ENCODE data around the gene MICU1.

DNA sequence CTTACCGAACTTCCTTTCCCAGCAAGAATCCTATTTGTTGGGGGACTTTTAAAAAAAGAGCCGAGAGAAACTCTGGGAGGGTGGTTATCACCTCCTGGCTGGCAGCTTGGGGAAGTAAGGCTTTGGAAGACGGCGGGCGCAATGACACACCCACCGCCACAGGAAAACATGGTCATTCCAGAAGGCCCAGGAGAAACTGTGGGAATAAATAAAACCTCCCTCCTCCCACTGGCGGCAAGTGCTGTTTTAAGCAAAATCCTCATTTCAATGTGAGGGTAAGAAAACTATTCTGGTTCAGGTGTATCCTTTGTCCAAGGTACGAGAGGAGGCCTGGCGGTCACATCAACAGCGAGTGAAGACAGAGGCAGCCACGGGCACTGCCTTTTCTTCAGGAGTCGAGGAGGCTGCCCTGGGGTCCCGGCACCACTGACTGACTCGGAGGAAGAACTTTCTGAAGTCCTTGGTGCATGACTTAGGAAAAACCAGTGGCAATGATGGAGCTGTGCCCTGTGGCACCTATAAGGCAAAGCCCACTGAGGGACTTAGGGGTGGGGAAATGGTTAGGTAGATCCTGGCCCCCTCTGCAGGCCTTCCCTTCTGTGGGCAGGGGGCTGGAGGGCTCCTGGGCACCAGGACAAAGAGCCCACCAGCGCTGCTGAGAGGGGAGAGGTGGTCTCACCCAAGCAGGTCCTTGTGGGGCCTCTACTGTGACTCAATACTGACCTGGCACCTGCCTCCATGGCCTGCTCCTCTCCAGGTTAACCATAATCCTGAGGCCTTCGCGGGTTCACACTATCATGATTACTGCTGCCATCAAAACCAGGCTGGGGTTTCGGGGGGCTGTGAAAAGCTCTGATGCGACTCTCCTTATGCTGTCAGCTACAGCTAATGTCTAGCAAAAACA is 292.5 kb downstream of the MICU1 start:
- TF ChIP-seq ARNTL (CRISPR knock-in tag; IDR thresholded peaks at IDR 0.05; ENCODE audit: borderline replicate concordance, low read depth) (no peak), ZNF8 (CRISPR knock-in tag; IDR thresholded peaks at IDR 0.05) (no peak), ZFP3 (CRISPR knock-in tag; IDR thresholded peaks at IDR 0.05) (no peak), ZFP30 (CRISPR knock-in tag; IDR thresholded peaks at IDR 0.05) (no peak), PPARA (CRISPR knock-in tag; IDR thresholded peaks at IDR 0.05; ENCODE audit: borderline replicate concordance) (no peak), OSR1 (CRISPR knock-in tag; IDR thresholded peaks at IDR 0.05) (no peak), BACH2 (CRISPR knock-in tag; IDR thresholded peaks at IDR 0.05; ENCODE audit: borderline replicate concordance) (no peak), TCF4 (CRISPR knock-in tag; IDR thresholded peaks at IDR 0.05; ENCODE audit: borderline replicate concordance) (no peak), TOX (CRISPR knock-in tag; IDR thresholded peaks at IDR 0.05; ENCODE audit: borderline replicate concordance) (no peak), ESRRG (CRISPR knock-in tag; IDR thresholded peaks at IDR 0.05) (no peak)
- TF ChIP-seq, protein P1, sequence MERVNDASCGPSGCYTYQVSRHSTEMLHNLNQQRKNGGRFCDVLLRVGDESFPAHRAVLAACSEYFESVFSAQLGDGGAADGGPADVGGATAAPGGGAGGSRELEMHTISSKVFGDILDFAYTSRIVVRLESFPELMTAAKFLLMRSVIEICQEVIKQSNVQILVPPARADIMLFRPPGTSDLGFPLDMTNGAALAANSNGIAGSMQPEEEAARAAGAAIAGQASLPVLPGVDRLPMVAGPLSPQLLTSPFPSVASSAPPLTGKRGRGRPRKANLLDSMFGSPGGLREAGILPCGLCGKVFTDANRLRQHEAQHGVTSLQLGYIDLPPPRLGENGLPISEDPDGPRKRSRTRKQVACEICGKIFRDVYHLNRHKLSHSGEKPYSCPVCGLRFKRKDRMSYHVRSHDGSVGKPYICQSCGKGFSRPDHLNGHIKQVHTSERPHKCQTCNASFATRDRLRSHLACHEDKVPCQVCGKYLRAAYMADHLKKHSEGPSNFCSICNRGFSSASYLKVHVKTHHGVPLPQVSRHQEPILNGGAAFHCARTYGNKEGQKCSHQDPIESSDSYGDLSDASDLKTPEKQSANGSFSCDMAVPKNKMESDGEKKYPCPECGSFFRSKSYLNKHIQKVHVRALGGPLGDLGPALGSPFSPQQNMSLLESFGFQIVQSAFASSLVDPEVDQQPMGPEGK (CRISPR knock-in tag; IDR thresholded peaks at IDR 0.05; ENCODE audit: borderline replicate concordance), result no peak
- TF ChIP-seq, protein P2, sequence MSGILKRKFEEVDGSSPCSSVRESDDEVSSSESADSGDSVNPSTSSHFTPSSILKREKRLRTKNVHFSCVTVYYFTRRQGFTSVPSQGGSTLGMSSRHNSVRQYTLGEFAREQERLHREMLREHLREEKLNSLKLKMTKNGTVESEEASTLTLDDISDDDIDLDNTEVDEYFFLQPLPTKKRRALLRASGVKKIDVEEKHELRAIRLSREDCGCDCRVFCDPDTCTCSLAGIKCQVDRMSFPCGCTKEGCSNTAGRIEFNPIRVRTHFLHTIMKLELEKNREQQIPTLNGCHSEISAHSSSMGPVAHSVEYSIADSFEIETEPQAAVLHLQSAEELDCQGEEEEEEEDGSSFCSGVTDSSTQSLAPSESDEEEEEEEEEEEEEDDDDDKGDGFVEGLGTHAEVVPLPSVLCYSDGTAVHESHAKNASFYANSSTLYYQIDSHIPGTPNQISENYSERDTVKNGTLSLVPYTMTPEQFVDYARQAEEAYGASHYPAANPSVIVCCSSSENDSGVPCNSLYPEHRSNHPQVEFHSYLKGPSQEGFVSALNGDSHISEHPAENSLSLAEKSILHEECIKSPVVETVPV (CRISPR knock-in tag; IDR thresholded peaks at IDR 0.05), result no peak
- TF ChIP-seq, protein P3, sequence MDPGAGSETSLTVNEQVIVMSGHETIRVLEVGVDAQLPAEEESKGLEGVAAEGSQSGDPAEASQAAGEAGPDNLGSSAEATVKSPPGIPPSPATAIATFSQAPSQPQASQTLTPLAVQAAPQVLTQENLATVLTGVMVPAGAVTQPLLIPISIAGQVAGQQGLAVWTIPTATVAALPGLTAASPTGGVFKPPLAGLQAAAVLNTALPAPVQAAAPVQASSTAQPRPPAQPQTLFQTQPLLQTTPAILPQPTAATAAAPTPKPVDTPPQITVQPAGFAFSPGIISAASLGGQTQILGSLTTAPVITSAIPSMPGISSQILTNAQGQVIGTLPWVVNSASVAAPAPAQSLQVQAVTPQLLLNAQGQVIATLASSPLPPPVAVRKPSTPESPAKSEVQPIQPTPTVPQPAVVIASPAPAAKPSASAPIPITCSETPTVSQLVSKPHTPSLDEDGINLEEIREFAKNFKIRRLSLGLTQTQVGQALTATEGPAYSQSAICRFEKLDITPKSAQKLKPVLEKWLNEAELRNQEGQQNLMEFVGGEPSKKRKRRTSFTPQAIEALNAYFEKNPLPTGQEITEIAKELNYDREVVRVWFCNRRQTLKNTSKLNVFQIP (CRISPR knock-in tag; IDR thresholded peaks at IDR 0.05; ENCODE audit: borderline replicate concordance, low read depth), result no peak
- TF ChIP-seq, protein P4, sequence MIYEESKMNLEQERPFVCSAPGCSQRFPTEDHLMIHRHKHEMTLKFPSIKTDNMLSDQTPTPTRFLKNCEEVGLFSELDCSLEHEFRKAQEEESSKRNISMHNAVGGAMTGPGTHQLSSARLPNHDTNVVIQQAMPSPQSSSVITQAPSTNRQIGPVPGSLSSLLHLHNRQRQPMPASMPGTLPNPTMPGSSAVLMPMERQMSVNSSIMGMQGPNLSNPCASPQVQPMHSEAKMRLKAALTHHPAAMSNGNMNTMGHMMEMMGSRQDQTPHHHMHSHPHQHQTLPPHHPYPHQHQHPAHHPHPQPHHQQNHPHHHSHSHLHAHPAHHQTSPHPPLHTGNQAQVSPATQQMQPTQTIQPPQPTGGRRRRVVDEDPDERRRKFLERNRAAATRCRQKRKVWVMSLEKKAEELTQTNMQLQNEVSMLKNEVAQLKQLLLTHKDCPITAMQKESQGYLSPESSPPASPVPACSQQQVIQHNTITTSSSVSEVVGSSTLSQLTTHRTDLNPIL (CRISPR knock-in tag; IDR thresholded peaks at IDR 0.05; ENCODE audit: low read depth), result no peak
